HG03060 (cell line): ENCODE data around the gene TRPV5.

Experiments
- ATAC-seq: cut with Tn5 transposase; IDR thresholded peaks from one replicate; pipeline ENCODE4 v1.9.1; 2021; ENCODE audit warnings: low read depth, moderate number of reproducible peaks; ENCODE audit not compliant: unreplicated experiment

TRPV5 gene

DNA sequence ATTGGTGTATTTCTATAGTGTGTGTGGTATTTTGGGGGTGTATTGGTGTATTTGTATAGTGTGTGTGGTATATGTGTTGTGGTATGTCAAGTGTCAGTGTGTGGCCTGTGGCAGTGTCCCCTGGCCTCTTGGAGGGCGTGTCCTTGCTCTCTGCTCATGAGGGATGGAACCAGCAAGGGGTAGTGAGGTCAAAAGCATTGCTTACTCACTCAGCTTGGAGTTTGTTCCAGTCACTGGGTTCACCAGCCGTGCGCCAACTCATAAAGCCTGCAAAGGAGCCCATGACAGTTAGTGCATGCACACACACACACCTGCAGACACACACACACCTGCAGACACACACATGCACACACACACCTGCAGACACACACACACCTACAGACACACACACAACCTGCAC lies 43.7 kb downstream of the TRPV5 start:
- ATAC-seq: no peak

DNA sequence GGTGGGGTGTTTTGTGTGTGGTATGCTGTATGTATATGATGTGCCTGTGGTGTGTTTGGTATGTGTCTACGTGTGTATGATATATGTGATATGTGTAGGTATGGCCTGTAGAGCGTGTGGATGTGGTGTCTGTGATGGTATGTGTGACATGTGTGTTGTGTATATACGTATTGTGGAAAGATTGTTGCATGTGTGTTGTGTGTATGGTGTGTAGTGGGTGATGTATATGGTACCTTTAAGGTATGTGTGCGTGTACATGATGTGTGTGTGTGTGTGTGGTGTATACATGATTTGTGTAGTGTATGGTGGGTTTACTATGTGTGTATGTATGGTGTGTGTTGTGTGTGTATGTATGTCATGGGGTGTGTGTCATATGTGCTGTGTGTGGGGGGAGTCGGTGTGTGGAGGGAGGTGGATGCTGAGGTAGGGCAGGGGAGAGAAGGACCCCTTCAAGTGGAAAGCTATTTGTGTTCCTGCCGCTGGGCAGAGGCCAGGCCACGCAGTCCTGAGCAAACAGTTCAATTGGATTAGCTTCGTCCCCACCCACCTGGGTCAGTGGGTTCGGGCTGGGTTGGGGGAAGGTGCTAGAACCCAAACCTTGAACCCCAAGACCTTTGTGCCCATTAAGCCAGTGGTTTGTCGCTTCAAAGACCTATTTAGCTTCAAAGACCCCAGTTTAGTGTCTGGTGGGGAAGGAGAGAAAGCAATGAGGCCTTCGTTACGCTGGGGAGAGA lies 46.1 kb downstream of the TRPV5 start:
- ATAC-seq: no peak

GRCh38 chr7:142886866-142887265 lies 46.7 kb downstream of the TRPV5 start:
- no peak for ATAC-seq

DNA sequence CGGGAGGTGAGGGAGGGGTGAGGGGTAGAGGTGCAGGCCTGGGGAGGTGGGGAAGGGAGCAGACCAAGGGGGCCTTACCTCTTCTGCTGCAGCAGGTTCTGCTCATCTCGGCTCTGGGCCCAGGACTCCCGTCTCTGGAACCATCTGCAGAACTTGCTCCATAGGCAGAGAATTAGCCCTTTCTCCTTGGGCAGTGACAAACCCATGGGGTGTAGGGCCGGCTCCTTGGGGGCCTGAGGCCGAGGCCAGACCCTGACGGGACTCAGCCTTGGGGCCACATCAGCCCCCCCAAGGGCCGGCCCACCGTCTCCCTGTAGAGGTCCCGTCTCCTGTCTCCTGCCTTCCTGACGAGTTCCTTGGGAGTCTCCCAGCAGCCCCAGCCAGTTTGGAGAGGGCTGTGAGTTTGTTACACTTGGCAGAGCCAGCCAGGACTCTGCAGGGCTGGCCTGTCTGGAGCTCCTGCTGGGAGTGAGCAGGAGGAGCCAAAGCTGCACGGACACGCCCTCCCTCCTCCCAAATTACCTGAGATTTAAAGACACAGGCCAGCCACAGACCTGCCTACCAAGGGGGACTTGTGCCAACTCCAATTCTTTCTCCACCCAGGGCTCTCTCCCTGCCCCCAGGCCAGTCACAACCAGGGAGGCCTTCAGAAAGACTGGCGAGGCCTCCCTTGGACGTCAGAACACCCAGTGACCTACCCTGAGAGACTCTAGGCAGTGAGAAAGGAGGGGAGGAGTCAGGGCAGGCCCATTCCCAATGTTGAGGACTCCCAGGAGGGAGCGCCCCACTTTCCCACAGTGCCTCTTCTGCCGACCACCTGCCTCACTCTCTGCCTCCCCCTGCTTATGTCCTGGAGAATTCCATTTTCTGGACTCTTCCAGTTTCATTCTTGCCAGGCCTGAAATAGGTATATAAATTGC lies 48.0 kb downstream of the TRPV5 start, which contains the start of gene TRPV6:
TSS of gene TRPV6 (minus strand) at position 435 of the 920 bp plus-strand sequence.
- ATAC-seq: no peak

DNA sequence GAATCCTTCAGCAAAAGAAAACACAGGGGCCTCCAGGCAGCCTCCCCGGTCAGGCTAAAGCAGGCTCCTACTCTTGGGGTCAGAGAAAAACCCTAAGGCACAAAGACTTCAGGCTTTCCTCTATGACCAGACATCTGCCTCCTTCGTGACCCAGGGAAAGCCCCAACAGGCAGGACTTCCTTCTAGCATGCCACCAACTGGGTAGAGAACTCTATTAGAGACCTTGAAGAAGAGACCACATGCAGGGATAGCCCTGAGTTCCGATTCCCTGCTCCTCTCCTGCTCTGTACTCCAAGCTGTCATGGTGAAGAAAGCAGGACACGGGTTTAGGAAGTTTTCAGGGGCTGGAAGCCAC lies 49.3 kb downstream of the TRPV5 start:
- ATAC-seq: no peak

DNA sequence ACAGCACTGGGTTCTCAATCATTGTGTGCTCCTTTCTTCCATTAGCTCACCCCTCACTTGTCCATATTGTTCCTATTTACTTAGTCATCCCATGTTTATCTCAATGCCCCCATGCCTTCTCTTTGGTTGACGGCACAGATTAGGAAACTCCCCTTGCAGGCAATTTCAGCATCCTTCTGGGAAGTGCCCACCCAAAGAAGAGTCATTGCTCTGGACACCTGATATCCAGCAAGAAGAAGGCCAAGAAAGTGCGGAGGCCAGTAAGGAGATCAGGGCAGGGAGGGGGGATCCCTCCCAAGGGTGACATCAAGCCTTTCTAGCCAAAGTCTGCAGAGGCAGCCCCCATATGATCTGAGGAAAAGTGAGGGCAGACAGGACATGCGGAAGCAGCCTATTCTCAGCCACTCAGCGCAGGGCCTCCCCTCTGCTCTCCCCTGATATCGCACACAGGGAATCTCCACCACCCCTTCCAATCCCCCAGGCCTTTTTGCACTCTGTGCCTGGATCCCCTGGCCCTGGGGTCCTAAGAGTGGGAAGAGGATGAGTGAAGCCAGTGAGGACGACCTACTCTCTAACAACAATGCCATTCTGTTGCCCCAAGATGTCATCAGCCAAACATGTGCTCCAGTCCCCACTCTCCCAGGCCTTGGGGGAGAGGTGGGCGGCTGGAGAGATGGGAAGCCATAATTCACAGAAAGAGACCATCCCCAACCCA lies 49.8 kb downstream of the TRPV5 start:
- no peak for ATAC-seq

DNA sequence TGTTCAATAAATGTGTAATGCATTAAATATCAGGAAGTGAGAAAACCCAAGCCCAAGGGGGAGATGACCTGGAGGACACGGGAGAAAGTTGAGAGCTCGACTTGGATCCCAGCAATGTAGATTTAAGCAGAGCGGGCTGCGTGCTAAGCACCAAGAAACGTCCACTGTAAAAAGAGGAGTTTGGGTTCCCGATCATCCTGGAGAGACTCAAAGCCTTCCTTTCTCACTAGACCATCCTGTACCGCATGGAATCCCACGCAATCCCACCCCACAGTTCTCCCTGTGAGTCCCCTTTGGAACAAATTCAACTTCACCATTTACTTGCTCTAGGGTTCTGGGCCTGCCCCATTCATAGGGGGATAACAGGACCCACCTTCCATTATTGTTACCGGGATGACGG lies 50.4 kb downstream of the TRPV5 start:
- ATAC-seq: no peak

GRCh38 chr7:142882338-142882678 lies 51.2 kb downstream of the TRPV5 start:
- ATAC-seq: no peak

DNA sequence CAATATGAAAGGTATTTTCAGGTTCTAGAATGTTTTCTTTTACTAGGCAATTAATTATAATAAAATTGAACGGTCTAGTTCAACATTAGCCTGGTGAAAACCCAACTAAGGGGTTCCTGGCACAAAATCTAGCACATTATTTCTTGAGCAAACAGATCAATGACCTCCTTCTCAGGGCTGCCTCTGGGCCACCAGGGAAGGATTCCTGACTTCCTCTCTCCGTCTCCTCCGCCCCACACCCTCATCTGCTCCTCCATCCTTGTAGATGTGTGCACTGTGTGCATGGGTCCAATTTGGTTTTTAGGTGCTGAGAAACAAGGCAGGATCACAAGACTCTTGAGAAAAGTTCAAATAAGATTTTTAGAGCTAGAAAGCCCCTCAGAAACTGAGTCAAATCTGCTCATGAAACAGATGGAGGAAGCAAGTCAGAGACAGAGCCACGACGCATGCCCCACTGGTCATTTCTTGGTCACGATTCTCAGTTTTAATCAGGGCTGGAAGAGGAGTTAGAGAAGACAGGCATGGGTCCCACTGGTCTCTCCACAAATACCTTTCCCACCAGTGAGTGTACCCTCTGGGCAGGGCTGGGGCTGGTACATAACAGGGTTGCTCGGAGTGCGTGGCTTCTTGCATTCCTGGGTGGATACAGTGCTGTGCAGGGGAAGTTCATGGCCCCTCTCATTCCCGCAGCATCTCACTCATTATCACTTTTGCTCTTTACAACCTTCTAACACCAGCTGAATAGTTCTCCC lies 51.8 kb downstream of the TRPV5 start:
- no peak for ATAC-seq

DNA sequence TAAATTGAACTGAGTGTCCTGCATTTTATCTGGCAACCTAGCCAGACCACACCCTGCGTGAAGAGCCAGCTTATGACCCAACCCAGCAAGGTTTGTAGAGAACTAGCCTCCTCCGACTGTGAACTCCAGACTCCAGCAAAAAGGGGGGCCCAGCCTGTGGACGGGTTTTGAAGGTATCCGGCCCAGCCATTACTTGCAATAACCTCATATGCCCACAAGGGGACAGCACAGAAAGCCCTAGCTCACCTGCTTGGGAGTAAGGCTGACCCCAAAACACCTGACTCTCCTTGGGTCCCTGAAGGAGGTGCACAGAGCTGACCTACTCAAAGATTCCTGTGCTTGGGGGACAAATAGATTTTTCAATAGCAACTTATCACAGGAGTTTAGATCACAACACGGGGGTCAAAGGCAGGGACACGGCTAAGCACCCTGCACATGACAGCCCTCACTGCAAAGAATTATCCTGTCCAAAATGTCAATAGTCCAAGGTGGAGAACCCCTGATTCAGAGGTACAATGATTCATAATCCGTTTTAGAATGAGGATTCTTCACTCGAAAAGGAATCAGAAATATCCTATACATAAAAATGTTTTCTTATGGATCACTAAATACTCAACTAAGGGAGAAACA lies 52.6 kb downstream of the TRPV5 start:
- ATAC-seq: no peak

DNA sequence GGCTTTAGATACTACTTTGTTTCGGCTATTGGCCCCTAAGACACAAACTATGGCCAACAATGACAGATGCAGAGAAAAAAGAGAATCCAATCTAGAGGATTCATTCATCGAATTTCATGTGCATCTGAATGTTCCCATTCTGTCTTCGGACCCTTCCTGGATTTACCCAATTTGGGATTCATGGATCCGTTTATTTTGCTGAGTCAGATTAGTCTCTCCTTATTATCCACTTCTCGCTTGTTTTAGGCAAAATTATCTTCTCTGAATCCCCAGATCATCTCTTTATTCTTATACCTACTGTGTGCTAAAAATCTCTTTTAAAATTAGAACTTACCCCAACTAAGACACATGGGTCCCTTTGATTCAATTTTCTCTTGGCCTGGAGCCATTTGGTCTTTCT lies 54.5 kb downstream of the TRPV5 start:
- ATAC-seq: no peak

GRCh38 chr7:142878315-142878714 lies 55.2 kb downstream of the TRPV5 start:
- ATAC-seq: no peak

DNA sequence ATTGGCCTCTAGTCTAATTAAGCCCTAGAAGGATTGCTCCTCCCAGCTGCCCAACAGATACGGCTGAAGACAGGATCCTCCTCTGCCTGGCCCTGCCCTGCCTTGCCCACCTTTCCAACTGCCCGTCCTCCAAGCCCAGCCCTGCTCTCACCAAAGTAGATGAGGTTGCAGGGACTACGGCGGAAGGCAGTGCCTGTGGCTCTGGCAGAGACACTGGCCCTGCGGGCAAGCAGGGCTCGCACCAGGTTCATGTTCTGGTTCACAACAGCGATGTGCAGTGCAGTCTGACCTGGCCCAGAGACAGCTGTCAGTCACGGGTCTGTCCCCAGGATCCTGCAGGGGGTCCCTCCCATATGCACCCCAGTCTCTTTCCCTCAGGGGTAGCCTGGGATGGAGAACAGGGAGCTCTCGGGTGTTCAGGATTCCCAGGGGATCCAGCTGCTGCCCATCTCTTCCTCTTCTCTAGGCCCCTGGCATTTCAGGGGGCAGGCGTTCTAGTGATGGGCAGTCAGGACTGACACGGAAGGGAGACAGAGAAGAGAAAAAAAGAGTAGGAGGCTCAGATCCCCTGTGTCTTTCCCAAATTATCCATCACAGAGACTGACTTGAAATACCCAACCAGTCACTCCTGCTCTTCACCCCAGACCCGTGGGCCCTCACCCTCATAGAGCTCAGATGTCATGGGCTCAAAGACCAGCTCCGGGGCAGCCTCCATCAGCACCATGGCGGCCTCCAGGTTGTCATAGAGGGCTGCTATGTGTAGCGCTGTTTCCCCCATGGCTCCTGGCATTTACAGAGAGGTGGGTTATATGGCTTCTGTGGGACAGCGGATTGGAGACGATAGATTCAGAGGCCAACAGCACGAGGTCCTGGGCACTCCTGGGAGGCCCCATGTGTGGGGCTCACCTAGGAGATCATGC lies 56.3 kb downstream of the TRPV5 start:
- ATAC-seq: no peak

DNA sequence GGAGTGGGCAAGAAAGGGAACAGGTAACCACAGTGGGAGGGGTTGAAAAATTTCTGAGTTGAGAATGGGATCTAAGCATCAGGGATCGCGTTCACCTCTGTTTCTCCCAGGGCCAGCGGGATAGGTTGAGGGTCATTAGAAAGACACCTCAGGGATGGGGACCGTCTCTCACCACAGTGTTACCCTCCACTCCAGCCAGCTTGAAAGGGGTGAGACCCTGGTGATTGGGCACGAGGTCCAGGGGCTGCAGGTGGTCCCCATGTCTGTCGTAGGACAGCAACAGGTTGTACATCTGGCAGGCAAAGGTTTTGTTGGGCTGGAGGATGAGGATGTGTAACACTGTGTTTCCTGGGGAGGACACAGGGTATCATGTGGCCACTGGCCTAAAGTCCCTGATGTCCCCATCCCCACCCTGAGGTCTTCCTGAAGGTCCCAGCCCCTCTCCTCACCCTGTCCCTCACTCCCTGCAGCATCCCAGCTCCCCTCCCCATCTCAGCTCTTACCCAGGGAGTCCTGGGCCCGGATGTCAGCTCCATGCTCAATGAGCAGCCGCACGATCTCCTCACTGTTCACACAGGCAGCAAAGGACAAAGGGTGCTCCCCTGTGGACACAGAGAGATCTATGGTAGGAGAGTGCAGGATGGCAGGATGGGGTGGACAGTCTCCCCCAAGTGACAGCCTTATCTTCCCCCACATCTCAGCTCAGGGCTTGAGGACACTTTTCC lies 57.1 kb downstream of the TRPV5 start:
- no peak for ATAC-seq

DNA sequence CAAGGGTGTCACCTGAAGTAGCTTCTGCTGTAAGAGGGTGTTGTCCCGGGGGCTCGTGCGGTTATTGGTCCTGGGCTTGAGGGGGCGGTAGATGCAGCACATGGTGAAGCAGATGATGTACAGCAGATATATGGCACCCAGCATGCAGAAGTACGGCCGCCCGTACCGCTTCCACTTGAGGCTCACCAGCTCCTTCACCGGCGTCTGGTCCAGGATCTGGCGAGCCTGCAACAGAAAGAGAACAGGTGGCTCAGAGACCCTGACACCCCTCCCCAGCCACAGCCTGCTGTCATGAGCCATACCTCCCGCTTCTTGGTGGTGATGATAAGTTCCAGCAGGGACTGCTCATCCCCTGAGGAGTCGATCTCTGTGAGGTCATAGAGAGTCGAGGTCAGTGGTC lies 58.1 kb downstream of the TRPV5 start:
- no peak for ATAC-seq

DNA sequence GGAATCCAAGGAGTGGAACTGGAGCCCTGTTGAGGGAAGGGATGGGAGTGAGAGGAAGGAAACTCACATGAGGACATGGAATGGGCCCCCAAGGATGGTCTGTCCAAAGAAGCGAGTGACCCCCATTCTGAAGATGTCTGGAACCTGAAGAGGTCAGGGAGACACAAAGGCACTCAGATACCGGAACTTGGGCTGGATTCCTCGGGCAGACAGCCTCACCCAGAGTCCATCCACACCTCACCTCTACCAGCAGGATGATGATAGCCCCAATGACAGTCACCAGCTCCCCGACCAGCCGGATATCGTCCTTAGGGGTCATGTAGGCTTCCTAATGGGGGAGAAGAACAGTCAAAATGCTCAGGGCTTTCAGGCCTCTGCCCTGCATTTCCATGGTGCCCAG lies 58.7 kb downstream of the TRPV5 start:
- ATAC-seq: no peak

DNA sequence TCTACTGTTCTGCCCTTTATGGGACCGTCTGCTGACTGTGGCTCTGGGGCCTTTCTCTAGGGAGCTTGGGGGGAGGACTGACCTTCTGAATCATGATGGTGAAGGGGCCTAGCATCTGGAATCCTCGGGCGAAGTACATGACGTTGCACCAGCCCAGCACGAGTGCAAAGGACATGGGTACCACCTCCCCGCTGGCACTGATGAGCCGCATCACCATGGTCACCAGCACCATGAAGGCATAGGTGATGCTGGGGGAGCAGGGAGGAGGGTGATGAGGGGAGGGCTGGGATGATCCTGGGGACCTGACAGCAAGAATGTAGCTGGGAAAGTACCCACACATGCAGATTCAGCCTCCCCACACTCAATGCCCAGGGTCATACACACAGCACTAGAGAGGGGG lies 59.1 kb downstream of the TRPV5 start:
- no peak for ATAC-seq

DNA sequence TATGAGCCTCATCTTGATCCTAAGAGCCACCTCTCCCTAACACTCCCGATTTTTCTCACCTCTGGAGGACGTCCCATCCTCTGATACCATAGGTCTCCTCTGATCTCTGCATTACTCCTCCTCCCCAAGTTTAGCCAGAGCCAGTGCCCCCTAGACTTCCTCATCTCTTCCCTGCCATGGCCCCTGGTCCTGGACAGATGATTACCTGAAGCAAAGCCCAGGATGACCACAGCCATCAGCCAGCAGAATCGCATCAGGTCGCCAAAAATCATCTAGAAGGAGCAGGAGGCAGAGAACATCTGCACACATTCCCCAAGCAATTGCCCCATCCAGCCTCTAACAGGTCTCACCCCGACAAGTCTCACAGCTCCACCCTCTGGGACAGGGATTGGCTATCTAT lies 59.7 kb downstream of the TRPV5 start:
- ATAC-seq: no peak
